ENCODE results near the gene NCOA3.

Gene NCOA3

DNA sequence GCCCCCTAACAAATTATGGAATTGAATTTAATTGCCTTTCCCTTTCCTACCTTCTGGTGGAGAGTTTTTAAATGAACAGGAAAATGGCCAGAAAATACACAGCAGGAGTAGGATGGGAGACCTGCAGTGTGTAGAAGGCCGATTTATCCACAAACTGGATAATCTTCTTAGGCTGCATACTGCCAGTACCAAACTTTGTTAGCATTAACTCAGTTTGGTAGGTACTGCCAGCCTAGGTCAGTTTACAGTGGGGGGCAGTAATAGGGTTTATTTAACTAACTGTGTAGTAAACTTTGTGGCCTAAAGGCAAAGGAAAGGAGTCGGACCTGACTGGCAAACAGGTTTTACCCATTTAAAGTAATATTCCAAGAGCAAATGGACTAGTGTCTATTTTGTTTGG is 4.6 kb downstream of the NCOA3 start:
- no peak for TF ChIP-seq NFIC (IDR thresholded peaks at IDR 0.05)
- no peak for TF ChIP-seq YY1 (IDR thresholded peaks at IDR 0.05; ENCODE audit: low read depth)
- no peak for TF ChIP-seq FOXM1 (IDR thresholded peaks at IDR 0.05; ENCODE audit: borderline replicate concordance, low read depth)
- TF ChIP-seq EGR1 (IDR thresholded peaks at IDR 0.05) = no peak
- TF ChIP-seq CEBPB (IDR thresholded peaks at IDR 0.05) = no peak
- TF ChIP-seq EP300 (IDR thresholded peaks at IDR 0.05; ENCODE audit: borderline replicate concordance) = no peak
- TF ChIP-seq, protein P1, sequence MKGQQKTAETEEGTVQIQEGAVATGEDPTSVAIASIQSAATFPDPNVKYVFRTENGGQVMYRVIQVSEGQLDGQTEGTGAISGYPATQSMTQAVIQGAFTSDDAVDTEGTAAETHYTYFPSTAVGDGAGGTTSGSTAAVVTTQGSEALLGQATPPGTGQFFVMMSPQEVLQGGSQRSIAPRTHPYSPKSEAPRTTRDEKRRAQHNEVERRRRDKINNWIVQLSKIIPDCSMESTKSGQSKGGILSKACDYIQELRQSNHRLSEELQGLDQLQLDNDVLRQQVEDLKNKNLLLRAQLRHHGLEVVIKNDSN (IDR thresholded peaks at IDR 0.05) = no peak
- no peak for TF ChIP-seq TAF1 (IDR thresholded peaks at IDR 0.05; ENCODE audit: low read depth)
- no peak for TF ChIP-seq CREB1 (IDR thresholded peaks at IDR 0.05; ENCODE audit: low read depth)
- no peak for TF ChIP-seq ZBTB7A (IDR thresholded peaks at IDR 0.05; ENCODE audit: low read depth)
- TF ChIP-seq, protein P2, sequence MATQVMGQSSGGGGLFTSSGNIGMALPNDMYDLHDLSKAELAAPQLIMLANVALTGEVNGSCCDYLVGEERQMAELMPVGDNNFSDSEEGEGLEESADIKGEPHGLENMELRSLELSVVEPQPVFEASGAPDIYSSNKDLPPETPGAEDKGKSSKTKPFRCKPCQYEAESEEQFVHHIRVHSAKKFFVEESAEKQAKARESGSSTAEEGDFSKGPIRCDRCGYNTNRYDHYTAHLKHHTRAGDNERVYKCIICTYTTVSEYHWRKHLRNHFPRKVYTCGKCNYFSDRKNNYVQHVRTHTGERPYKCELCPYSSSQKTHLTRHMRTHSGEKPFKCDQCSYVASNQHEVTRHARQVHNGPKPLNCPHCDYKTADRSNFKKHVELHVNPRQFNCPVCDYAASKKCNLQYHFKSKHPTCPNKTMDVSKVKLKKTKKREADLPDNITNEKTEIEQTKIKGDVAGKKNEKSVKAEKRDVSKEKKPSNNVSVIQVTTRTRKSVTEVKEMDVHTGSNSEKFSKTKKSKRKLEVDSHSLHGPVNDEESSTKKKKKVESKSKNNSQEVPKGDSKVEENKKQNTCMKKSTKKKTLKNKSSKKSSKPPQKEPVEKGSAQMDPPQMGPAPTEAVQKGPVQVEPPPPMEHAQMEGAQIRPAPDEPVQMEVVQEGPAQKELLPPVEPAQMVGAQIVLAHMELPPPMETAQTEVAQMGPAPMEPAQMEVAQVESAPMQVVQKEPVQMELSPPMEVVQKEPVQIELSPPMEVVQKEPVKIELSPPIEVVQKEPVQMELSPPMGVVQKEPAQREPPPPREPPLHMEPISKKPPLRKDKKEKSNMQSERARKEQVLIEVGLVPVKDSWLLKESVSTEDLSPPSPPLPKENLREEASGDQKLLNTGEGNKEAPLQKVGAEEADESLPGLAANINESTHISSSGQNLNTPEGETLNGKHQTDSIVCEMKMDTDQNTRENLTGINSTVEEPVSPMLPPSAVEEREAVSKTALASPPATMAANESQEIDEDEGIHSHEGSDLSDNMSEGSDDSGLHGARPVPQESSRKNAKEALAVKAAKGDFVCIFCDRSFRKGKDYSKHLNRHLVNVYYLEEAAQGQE (IDR thresholded peaks at IDR 0.05; ENCODE audit: low read depth) = no peak
- TF ChIP-seq, protein P3, sequence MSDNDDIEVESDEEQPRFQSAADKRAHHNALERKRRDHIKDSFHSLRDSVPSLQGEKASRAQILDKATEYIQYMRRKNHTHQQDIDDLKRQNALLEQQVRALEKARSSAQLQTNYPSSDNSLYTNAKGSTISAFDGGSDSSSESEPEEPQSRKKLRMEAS (IDR thresholded peaks at IDR 0.05) = no peak
- no peak for TF ChIP-seq RAD21 (IDR thresholded peaks at IDR 0.05; ENCODE audit: low read depth)
- TF ChIP-seq TEAD4 (IDR thresholded peaks at IDR 0.05) = no peak
- no peak for TF ChIP-seq TCF12 (IDR thresholded peaks at IDR 0.05; ENCODE audit: low read depth)

DNA sequence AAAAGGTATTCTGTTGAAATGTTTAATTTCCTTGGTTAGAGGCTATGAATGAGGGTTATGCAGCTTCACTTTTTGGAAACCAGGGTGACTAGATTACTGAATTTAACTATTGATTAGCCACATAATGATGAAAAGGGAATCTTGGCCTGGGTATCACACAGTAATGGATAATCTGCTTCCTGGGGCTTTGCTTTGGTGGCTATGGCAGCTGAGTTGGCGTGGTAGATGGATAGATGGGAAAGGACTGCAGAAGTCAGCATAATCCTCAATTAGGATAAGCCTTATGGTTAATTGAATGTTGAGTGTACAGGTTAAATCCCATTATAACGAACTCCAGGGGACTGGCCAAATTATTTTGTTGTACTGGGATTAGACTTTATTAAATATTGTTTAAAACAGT is 5.2 kb downstream of the NCOA3 start:
- TF ChIP-seq YY1 (IDR thresholded peaks at IDR 0.05; ENCODE audit: low read depth) = no peak
- TF ChIP-seq, protein P3 (IDR thresholded peaks at IDR 0.05) = no peak
- TF ChIP-seq TCF12 (IDR thresholded peaks at IDR 0.05; ENCODE audit: low read depth) = no peak
- no peak for TF ChIP-seq CEBPB (IDR thresholded peaks at IDR 0.05)
- TF ChIP-seq RAD21 (IDR thresholded peaks at IDR 0.05; ENCODE audit: low read depth) = no peak
- no peak for TF ChIP-seq EP300 (IDR thresholded peaks at IDR 0.05; ENCODE audit: borderline replicate concordance)
- TF ChIP-seq FOXM1 (IDR thresholded peaks at IDR 0.05; ENCODE audit: borderline replicate concordance, low read depth) = no peak
- no peak for TF ChIP-seq ZBTB7A (IDR thresholded peaks at IDR 0.05; ENCODE audit: low read depth)
- no peak for TF ChIP-seq TEAD4 (IDR thresholded peaks at IDR 0.05)
- TF ChIP-seq EGR1 (IDR thresholded peaks at IDR 0.05) = no peak
- no peak for TF ChIP-seq NFIC (IDR thresholded peaks at IDR 0.05)
- TF ChIP-seq TAF1 (IDR thresholded peaks at IDR 0.05; ENCODE audit: low read depth) = no peak

DNA sequence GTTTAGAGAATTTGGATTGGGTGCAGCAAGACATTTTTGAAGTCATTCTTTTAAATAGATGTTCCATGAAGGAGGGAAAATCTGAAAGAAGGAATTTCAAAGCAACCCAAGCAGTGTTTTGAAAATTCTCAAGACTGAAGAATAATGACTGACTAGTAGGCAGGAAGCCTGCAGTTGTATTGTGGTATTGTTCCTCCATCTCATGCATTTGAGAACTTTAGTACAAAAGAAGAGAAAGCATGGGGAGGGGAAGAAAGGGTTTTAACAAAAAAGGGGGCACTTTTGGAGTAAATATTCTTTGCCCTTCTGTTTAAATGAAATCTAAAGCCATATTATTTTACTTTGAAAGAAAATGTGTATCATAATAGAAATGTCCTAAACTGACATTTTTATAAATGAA is 6.6 kb downstream of the NCOA3 start:
- TF ChIP-seq RAD21 (IDR thresholded peaks at IDR 0.05; ENCODE audit: low read depth) (no peak), YY1 (IDR thresholded peaks at IDR 0.05; ENCODE audit: low read depth) (no peak), TEAD4 (IDR thresholded peaks at IDR 0.05) (no peak), ZBTB7A (IDR thresholded peaks at IDR 0.05; ENCODE audit: low read depth) (no peak), EP300 (IDR thresholded peaks at IDR 0.05; ENCODE audit: borderline replicate concordance) (no peak), TCF12 (IDR thresholded peaks at IDR 0.05; ENCODE audit: low read depth) (no peak), TAF1 (IDR thresholded peaks at IDR 0.05; ENCODE audit: low read depth) (no peak), CEBPB (IDR thresholded peaks at IDR 0.05) (no peak), NFIC (IDR thresholded peaks at IDR 0.05) (no peak), CREB1 (IDR thresholded peaks at IDR 0.05; ENCODE audit: low read depth) (no peak), FOXM1 (IDR thresholded peaks at IDR 0.05; ENCODE audit: borderline replicate concordance, low read depth) (no peak), EGR1 (IDR thresholded peaks at IDR 0.05) (no peak)
- TF ChIP-seq, protein P2 (IDR thresholded peaks at IDR 0.05; ENCODE audit: low read depth) = no peak
- TF ChIP-seq, protein P3 (IDR thresholded peaks at IDR 0.05) = no peak
- TF ChIP-seq, protein P1 (IDR thresholded peaks at IDR 0.05) = no peak

DNA sequence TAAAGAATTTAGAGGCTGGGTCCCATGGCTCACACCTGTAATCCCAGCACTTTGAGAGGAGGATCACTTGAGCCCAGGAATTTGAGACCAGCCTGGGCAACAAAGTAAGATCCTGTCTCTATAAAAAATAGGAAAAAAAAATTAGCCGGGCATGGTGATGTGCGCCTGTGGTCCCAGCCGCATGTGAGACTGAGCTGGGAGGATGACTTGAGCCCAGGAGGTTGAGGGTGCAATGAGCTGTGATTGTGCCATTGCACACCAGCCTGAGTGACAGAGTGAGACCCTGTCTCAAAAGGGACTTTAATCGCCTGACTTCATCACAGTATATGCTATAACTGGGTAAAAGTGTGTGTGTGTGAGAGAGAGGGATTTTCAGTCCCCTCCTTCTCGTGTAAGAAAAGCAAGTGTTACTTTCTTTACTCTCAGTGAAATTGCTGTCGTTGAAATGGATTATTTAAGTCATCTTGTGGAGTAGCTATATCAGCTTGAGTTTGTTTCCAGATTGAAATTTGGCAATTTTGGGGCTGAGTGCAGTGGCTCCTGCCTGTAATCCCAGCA is 7.5 kb downstream of the NCOA3 start:
- TF ChIP-seq YY1 (IDR thresholded peaks at IDR 0.05; ENCODE audit: low read depth) (no peak), TAF1 (IDR thresholded peaks at IDR 0.05; ENCODE audit: low read depth) (no peak), FOXM1 (IDR thresholded peaks at IDR 0.05; ENCODE audit: borderline replicate concordance, low read depth) (no peak), RAD21 (IDR thresholded peaks at IDR 0.05; ENCODE audit: low read depth) (no peak), NFIC (IDR thresholded peaks at IDR 0.05) (no peak), CREB1 (IDR thresholded peaks at IDR 0.05; ENCODE audit: low read depth) (no peak), EP300 (IDR thresholded peaks at IDR 0.05; ENCODE audit: borderline replicate concordance) (no peak), ZBTB7A (IDR thresholded peaks at IDR 0.05; ENCODE audit: low read depth) (no peak), EGR1 (IDR thresholded peaks at IDR 0.05) (no peak), TEAD4 (IDR thresholded peaks at IDR 0.05) (no peak), TCF12 (IDR thresholded peaks at IDR 0.05; ENCODE audit: low read depth) (no peak), CEBPB (IDR thresholded peaks at IDR 0.05) (no peak)
- TF ChIP-seq, protein P1 (IDR thresholded peaks at IDR 0.05) = no peak
- TF ChIP-seq, protein P2 (IDR thresholded peaks at IDR 0.05; ENCODE audit: low read depth) = no peak
- TF ChIP-seq, protein P3 (IDR thresholded peaks at IDR 0.05) = no peak

All from Ishikawa (cell line).